Neural cell (in vitro differentiated cells): Measurements from ENCODE around the gene ICE1. TPM values are rescaled to one million over a fixed set of nuclear protein-coding genes. Genes with fewer than 3 reads are reported as not detected.
A peak's percentile ranks its signal among the peaks of the same experiment; 100 is the strongest.

Source experiments
- H2AFZ ChIP-seq: fragments of 200-600, 300-800 bp; sonication (generic), shearing (Covaris generic); 2 replicates; pipeline ENCODE4 v1.6.0; 2014; ENCODE audit warnings: low read depth, mild to moderate bottlenecking, antibody characterized with exemption, low read length, moderate library complexity
- H3F3A ChIP-seq: fragments of 200-600 bp; shearing (Covaris generic); 2 replicates; pipeline ENCODE4 v1.6.1; 2016; ENCODE audit warnings: mild to moderate bottlenecking, moderate library complexity, mixed read lengths, antibody characterized with exemption, low read length; ENCODE audit not compliant: insufficient read depth, poor library complexity, severe bottlenecking
- H3K27ac ChIP-seq: fragments of 200-600, 300-800 bp; sonication (generic), shearing (Covaris generic); 2 replicates; pipeline ENCODE4 v1.5.1; 2014; ENCODE audit warnings: mild to moderate bottlenecking, low read length, moderate library complexity
- H3K27me3 ChIP-seq: fragments of 300-800, 200-600 bp; sonication (generic), shearing (Covaris generic); 2 replicates; pipeline ENCODE4 v1.6.0; 2014; ENCODE audit warnings: mild to moderate bottlenecking, low read depth, low read length, moderate library complexity; ENCODE audit not compliant: insufficient read depth
- H3K36me3 ChIP-seq: fragments of 300-800, 200-600 bp; sonication (generic), shearing (Covaris generic); 2 replicates; pipeline ENCODE4 v1.5.1; 2014; ENCODE audit warnings: mild to moderate bottlenecking, antibody characterized with exemption, low read length, moderate library complexity; ENCODE audit not compliant: insufficient read depth
- H3K4me2 ChIP-seq: fragments of 300-800, 200-600 bp; sonication (generic), shearing (Covaris generic); 2 replicates; pipeline ENCODE4 v1.6.0; 2014; ENCODE audit warnings: mild to moderate bottlenecking, low read length
- H3K4me3 ChIP-seq: fragments of 300-800, 200-600 bp; sonication (generic), shearing (Covaris generic); 2 replicates; pipeline ENCODE4 v1.5.1; 2014; ENCODE audit warnings: mild to moderate bottlenecking, low read length, moderate library complexity
- H3K79me2 ChIP-seq: fragments of 200-600 bp; shearing (Covaris generic); replicated peaks from 2 replicates; pipeline ENCODE4 v1.6.0; 2014; ENCODE audit warnings: mild to moderate bottlenecking, low read length, moderate library complexity; ENCODE audit not compliant: insufficient read depth
- H3K9ac ChIP-seq: fragments of 300-800, 200-600 bp; sonication (generic), shearing (Covaris generic); 2 replicates; pipeline ENCODE4 v1.6.1; 2016; ENCODE audit warnings: mild to moderate bottlenecking, low read length, mixed read lengths
- H3K9me2 ChIP-seq: fragments of 200-600 bp; shearing (Covaris generic); 2 replicates; pipeline ENCODE4 v1.6.1; 2016; ENCODE audit warnings: mild to moderate bottlenecking, low read length, mixed read lengths; ENCODE audit not compliant: insufficient read depth
- H3K9me3 ChIP-seq: fragments of 200-600, 300-800 bp; sonication (generic), shearing (Covaris generic); 2 replicates; pipeline ENCODE4 v1.6.1; 2016; ENCODE audit warnings: mild to moderate bottlenecking, mixed run types, low read length, moderate library complexity, mixed read lengths
- H4K20me1 ChIP-seq: fragments of 200-600 bp; shearing (Covaris generic); 2 replicates; pipeline ENCODE4 v1.6.1; 2016; ENCODE audit warnings: mild to moderate bottlenecking, mixed run types; ENCODE audit not compliant: insufficient read depth
- EP300 ChIP-seq: fragments of 450-650 bp; conservative IDR thresholded peaks from 2 replicates; pipeline ENCODE4 v1.6.1; 2014; ENCODE audit warnings: antibody characterized with exemption, mild to moderate bottlenecking, moderate library complexity; ENCODE audit not compliant: poor library complexity, severe bottlenecking
- EZH2 ChIP-seq: fragments of 200-600, 300-800 bp; shearing (Covaris generic), sonication (generic); IDR thresholded peaks from 2 replicates; pipeline ENCODE4 v1.6.1; 2014; ENCODE audit warnings: antibody characterized with exemption, low read length, borderline replicate concordance, mild to moderate bottlenecking; ENCODE audit not compliant: insufficient read depth, poor library complexity, severe bottlenecking
- MXI1 ChIP-seq: fragments of 450-650 bp; conservative IDR thresholded peaks from 2 replicates; pipeline ENCODE4 v1.6.1; 2014; ENCODE audit warnings: antibody characterized with exemption, mild to moderate bottlenecking; ENCODE audit not compliant: poor library complexity, severe bottlenecking
- POLR2AphosphoS5 ChIP-seq: IDR thresholded peaks from 2 replicates; pipeline ENCODE4 v1.6.1; 2012
- RAD21 ChIP-seq: fragments of 450-650 bp; conservative IDR thresholded peaks from 2 replicates; pipeline ENCODE4 v1.6.1; 2014; ENCODE audit warnings: antibody characterized with exemption, mild to moderate bottlenecking, moderate library complexity
- SMC3 ChIP-seq: fragments of 450-650 bp; conservative IDR thresholded peaks from 2 replicates; pipeline ENCODE4 v1.6.1; 2014; ENCODE audit warnings: antibody characterized with exemption, mild to moderate bottlenecking, moderate library complexity; ENCODE audit not compliant: poor library complexity
- TAF1 ChIP-seq: IDR thresholded peaks from 2 replicates; pipeline ENCODE4 v1.6.1; 2012; ENCODE audit warnings: low read depth
- polyA minus RNA-seq: library from RNA; depleted of rRNA, polyadenylated mRNA; stranded (reverse); fragments of >200 nt; gene quantifications from 2 replicates; pipeline ENCODE4 v1.2.3, GENCODE V29; 2014
- polyA plus RNA-seq: library from polyadenylated mRNA; depleted of rRNA; stranded (reverse); fragments of >200 nt; gene quantifications from 2 replicates; pipeline ENCODE4 v1.2.3, GENCODE V29; 2014
- TF ChIP-seq, protein P1 (sequence below): fragments of 450-650 bp; IDR thresholded peaks from 2 replicates; pipeline ENCODE4 v1.5.1; 2014; ENCODE audit warnings: antibody characterized with exemption, mild to moderate bottlenecking, moderate library complexity; ENCODE audit not compliant: poor library complexity, severe bottlenecking
- TF ChIP-seq, protein P2 (sequence below): IDR thresholded peaks from 2 replicates; pipeline ENCODE4 v1.6.1; 2012; ENCODE audit warnings: borderline replicate concordance

The ICE1 gene, protein sequence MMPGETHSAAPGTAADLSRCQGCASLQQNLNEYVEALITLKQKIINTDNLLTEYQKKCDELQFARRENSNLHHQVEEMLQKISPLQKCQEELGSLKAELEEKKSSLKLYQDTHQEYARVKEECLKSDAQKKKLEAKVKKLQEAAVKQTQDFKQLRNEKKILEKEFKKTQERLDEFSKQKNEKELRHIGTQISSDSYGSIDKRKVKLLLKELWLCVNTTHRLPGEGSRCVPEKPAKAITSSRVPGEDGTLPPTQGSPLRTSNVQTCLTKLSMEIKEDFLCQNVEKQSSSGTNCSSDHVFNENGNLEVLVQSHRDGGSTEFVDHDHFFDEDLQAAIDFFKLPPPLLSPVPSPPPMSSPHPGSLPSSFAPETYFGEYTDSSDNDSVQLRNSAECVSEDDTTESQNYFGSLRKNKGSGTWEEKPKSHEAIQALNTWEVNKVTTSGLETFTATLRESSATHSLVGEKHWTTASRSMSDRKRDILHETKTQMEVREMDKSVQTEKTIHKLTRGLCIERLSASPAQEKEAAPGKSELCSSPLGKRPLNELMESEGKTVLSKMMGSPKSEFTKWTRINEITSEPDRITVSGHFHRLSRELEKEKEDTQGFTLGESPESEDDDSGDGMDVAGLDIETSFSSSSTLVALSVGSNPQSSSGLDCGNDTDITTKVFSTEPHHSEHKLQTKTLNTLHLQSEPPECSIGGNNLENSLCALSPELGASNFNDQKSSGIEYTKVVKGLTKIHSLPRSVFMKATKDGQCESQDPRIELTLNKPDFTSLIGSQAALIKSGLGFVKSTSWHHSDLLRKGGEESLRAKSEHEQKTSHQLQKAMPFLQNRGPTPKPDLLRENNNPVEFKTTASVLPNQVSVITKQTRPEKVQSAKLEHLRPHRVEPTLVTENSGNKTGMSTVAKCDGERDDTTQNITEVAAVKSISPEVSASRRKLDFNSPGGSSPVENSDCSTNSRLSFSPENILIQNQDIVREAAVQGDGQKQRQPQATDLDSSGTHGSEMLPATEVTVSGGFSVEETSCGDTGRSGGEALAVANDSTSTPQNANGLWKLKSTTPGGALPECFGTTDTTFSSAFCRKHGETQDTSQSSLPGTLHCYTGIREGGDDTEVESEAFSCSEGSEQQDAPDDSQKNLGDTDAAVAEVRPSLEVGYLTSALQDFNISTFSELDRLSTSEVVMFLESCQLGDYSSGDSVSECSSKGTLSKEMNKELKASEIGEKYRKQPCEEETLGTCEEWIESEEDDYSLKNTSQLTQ (N-terminal part only)
- polyA plus RNA-seq, result 22.1 and 24.4 TPM in 2 replicates
- polyA minus RNA-seq, result 79.9 and 95.7 TPM in 2 replicates

DNA sequence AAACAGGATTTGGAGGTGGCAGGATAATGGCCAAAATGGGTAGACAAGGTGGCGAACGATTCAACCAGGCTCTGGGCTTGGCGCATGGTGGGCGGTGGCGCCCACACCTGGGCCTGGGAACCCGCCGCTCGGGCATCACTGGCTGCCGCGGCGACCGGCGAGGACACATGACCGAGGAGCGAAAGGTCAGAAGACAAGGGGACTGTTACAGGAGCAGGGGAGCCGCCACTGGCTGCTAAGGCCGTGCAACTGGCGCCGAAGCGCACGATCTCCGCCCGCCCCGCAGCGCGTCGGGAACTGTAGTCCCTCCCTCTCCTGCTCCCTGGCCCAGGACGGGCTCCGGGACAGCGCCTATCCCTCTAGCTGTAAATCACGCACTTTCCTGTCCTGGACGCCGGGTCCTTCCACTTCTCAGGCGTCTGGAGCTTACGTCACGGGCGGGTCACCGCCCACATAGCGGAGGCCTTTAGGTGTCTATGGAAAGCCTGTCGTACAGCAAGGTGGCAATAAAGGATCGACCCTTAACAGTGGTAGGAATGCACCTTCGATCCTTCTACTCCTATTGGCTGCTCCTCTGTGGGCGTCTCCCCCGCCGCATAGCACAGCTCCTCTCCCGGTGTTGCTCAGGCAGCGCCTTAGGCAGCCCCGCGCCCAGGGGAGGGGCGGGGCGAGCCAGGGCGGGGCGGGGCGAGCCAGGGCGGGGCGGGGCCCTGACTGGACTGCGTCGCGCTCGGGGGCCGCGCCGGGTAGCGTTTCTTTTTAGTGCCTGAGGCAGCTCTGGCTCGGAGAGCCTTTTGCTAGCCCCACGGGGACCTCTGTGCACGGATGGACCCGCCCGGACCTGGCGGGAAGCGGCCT lies at the start of gene ICE1:
ICE1 (plus strand) TSS at position 717 of the 858 bp plus-strand sequence. CDS start 239 bp downstream, outside the sequence.
- peak within 1 kb of the TSS; percentile 75 for H3K9ac ChIP-seq
- H2AFZ ChIP-seq, result peak within 1 kb of the TSS; percentile 75

More for the DNA sequence above, at the start of gene ICE1:
- Histone ChIP-seq H3F3A (no peaks in the 10 kb centered on the region), H3K79me2 (peaks cover 42% of the 10 kb centered on the region), H3K27me3 (no peaks in the 10 kb centered on the region), H3K4me2 (peak within 1 kb of the TSS; percentile 94), H3K9me3 (no peaks in the 10 kb centered on the region), H3K9me2 (no peaks in the 10 kb centered on the region), H3K4me3 (peak within 1 kb of the TSS; percentile 88), H3K27ac (peak within 1 kb of the TSS; percentile 95), H3K36me3 (no peaks in the 10 kb centered on the region), H4K20me1 (no peaks in the 10 kb centered on the region)
- TF ChIP-seq EP300 (peak; percentile 37), MXI1 (no peak), TAF1 (peak; percentile 62), SMC3 (no peak), EZH2 (no peak), POLR2AphosphoS5 (peak; percentile 85), RAD21 (peak; percentile 20)
- TF ChIP-seq, protein P1, sequence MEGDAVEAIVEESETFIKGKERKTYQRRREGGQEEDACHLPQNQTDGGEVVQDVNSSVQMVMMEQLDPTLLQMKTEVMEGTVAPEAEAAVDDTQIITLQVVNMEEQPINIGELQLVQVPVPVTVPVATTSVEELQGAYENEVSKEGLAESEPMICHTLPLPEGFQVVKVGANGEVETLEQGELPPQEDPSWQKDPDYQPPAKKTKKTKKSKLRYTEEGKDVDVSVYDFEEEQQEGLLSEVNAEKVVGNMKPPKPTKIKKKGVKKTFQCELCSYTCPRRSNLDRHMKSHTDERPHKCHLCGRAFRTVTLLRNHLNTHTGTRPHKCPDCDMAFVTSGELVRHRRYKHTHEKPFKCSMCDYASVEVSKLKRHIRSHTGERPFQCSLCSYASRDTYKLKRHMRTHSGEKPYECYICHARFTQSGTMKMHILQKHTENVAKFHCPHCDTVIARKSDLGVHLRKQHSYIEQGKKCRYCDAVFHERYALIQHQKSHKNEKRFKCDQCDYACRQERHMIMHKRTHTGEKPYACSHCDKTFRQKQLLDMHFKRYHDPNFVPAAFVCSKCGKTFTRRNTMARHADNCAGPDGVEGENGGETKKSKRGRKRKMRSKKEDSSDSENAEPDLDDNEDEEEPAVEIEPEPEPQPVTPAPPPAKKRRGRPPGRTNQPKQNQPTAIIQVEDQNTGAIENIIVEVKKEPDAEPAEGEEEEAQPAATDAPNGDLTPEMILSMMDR, result peak; percentile 30
- TF ChIP-seq, protein P2, sequence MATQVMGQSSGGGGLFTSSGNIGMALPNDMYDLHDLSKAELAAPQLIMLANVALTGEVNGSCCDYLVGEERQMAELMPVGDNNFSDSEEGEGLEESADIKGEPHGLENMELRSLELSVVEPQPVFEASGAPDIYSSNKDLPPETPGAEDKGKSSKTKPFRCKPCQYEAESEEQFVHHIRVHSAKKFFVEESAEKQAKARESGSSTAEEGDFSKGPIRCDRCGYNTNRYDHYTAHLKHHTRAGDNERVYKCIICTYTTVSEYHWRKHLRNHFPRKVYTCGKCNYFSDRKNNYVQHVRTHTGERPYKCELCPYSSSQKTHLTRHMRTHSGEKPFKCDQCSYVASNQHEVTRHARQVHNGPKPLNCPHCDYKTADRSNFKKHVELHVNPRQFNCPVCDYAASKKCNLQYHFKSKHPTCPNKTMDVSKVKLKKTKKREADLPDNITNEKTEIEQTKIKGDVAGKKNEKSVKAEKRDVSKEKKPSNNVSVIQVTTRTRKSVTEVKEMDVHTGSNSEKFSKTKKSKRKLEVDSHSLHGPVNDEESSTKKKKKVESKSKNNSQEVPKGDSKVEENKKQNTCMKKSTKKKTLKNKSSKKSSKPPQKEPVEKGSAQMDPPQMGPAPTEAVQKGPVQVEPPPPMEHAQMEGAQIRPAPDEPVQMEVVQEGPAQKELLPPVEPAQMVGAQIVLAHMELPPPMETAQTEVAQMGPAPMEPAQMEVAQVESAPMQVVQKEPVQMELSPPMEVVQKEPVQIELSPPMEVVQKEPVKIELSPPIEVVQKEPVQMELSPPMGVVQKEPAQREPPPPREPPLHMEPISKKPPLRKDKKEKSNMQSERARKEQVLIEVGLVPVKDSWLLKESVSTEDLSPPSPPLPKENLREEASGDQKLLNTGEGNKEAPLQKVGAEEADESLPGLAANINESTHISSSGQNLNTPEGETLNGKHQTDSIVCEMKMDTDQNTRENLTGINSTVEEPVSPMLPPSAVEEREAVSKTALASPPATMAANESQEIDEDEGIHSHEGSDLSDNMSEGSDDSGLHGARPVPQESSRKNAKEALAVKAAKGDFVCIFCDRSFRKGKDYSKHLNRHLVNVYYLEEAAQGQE, result peak; percentile 55
